GM19455 (cell line): ENCODE results near the gene CNTD1.
"Not testable (repeated sequence)": the region's sequence is repeated elsewhere in the genome, so short reads cannot be mapped to it uniquely, and the experiment has no call there.

Source experiments
- ATAC-seq: cut with Tn5 transposase; IDR thresholded peaks from one replicate; pipeline ENCODE4 v1.9.1; 2021; ENCODE audit not compliant: unreplicated experiment

The CNTD1 gene

DNA sequence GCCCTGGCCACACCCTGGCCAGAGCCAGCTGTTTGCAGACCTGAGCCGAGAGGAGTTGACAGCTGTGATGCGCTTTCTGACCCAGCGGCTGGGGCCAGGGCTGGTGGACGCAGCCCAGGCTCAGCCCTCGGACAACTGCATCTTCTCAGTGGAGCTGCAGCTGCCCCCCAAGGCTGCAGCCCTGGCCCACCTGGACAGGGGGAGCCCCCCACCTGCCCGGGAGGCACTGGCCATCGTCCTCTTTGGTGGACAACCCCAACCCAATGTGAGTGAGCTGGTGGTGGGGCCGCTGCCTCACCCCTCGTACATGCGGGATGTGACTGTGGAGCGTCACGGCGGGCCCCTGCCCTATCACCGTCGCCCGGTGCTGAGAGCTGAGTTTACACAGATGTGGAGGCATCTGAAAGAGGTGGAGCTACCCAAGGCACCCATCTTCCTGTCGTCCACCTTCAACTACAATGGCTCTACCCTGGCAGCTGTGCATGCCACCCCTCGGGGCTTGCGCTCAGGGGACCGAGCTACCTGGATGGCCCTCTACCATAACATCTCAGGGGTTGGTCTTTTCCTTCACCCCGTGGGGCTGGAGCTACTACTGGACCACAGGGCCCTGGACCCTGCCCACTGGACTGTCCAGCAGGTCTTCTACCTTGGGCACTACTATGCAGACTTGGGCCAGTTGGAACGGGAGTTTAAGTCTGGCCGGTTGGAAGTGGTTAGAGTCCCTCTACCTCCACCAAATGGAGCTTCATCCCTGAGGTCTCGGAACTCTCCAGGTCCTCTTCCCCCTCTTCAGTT lies 46.3 kb downstream of the CNTD1 start:
- ATAC-seq: no peak

DNA sequence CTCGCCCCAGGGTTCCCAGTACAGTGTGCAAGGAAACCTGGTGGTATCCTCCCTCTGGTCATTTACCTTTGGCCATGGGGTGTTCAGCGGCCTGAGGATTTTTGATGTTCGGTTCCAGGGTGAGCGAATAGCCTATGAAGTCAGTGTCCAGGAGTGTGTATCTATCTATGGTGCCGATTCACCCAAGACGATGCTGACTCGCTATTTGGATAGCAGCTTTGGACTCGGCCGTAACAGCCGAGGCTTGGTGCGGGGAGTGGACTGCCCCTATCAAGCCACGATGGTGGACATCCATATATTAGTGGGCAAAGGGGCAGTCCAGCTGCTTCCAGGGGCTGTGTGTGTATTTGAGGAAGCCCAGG lies 46.9 kb downstream of the CNTD1 start:
- ATAC-seq: no peak

DNA sequence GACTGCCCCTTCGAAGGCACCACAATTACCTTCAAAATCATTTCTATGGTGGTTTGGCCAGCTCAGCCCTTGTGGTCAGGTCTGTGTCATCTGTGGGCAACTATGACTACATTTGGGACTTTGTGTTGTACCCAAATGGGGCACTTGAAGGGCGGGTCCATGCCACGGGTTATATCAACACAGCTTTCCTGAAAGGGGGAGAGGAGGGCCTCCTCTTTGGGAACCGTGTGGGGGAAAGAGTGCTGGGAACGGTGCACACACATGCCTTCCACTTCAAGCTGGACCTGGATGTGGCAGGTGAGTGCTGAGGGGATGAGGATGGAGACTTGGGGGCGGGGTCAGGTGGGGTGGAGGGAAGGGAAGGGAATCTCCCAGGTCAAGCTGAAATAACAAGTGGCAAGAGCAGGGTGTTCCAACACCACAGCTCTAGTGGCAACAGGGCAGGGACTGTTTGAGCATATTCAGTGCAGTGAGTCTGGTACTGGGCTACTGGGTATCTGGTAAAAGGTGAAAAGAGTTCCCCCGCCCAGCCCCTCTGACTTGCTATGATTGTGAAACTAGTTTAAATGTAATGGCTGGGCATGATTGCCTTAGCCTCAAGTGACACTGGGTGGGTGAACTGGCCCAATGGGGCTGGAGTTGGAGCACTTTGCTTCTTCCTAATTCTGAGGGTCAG lies 47.4 kb downstream of the CNTD1 start:
- ATAC-seq: no peak

DNA sequence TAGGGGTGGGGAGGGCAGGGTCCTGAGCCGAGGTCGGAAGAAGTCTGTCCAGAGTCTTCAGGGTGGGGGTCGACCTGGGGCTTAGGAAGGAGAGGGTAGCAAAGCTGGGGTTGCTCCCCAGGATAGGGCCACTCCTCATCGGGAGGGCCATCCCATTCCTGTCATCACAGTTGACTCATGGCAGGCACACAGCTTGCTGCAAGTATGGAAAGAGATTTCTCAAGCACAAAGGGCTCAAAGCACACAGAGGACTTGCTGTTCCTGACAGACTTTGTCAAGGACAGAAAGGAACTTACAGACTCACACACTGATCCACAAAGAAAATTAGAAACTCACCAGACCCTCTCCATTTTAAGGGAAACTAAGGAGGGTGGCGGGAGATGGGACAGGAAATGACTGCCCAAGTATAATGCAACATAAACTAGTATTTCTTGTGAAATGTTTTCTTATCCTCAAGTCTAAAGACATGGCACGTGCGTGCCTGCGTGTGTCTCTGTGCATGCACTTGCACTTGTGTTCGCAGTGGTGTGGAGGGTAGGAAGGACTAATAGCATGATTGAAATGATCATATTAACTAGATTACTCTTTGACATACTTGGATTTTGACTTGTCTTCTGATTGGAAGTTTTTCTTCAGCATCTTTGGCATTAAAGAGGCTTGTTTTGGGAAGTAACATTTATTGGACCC lies 48.1 kb downstream of the CNTD1 start:
- ATAC-seq: no peak

DNA sequence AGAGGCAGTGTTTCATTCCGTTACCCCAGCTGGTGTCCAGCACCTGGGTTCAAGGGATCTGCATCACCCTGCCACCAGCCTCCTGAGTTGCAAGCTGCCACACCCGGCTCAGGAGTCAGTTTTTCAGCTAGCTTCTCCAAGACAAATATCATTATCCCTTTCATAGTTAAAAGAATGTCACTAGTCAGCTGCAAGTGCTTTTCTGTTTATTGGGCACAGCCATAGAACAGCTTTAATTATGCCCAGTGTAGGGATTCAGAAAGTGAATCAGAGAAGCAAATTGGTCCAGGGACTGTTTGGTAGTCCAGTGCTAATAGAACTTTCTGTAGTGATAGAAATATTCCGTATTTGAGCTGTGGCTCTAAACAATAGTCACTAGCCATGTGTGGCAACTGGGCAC lies 49.4 kb downstream of the CNTD1 start:
- ATAC-seq: no peak

DNA sequence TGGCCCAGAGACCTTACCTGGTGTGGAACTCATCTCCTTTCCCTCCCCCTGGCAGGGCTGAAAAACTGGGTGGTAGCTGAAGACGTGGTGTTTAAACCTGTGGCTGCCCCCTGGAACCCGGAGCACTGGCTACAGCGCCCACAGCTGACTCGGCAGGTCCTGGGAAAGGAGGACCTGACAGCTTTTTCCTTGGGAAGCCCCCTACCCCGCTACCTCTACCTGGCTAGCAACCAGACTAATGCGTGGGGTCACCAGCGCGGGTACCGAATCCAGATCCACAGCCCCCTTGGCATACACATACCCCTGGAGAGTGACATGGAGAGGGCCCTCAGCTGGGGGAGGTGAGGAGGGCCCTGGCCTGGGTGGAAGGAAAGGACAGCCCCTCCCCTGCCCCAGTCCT lies 50.4 kb downstream of the CNTD1 start:
- ATAC-seq: no peak

DNA sequence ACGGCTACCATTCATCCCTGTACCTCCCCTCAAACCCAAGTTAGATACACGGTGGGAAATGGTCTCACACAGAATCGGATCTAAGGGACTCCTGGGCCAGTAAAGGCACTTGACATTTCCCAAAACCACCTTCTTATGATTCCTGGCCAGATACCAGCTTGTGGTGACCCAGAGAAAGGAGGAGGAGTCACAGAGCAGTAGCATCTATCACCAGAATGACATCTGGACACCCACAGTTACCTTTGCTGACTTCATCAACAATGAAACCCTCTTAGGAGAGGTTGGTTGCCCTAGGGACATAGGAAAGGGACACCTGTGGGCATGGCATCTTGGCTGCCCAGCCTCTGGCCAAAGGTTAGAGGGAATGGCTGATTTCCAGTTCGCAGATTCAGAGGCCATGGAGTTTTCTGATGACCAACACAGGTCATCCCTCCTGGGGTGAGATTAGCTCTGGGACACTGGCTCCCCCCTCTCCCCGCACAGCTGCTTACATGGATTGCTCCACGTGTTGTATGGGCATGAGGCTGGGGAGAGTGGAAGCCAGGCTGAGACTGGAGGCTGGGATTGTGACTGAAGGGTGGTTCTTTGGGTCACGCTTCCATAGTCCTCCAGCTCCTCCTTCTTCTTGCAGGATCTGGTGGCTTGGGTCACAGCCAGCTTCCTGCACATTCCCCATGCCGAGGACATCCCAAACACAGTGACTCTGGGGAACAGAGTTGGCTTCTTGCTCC lies 51.0 kb downstream of the CNTD1 start:
- no peak for ATAC-seq

DNA sequence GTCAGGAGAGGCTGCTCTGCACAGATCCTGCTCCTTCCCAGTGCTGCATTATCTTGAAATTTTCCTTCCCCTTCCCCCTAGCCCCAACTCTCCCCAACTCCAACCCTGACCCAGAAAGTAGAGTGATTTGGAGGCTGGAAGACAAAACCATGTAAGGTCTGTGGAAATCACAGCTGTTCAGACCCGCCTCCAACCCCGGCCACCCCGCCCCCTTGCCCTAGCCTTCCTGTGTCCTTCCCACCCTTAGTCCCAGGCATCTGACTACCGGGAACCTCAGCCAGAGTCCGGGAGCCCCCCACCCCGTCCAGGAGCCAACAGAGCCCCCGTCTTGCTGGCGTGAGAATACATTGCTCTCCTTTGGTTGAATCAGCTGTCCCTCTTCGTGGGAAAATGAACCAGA lies 52.3 kb downstream of the CNTD1 start, which contains the start of gene AOC3:
AOC3 (plus strand) TSS at position 246 of the 400 bp plus-strand sequence; CDS start at position 391, 145 bp downstream.
- no peak for ATAC-seq

DNA sequence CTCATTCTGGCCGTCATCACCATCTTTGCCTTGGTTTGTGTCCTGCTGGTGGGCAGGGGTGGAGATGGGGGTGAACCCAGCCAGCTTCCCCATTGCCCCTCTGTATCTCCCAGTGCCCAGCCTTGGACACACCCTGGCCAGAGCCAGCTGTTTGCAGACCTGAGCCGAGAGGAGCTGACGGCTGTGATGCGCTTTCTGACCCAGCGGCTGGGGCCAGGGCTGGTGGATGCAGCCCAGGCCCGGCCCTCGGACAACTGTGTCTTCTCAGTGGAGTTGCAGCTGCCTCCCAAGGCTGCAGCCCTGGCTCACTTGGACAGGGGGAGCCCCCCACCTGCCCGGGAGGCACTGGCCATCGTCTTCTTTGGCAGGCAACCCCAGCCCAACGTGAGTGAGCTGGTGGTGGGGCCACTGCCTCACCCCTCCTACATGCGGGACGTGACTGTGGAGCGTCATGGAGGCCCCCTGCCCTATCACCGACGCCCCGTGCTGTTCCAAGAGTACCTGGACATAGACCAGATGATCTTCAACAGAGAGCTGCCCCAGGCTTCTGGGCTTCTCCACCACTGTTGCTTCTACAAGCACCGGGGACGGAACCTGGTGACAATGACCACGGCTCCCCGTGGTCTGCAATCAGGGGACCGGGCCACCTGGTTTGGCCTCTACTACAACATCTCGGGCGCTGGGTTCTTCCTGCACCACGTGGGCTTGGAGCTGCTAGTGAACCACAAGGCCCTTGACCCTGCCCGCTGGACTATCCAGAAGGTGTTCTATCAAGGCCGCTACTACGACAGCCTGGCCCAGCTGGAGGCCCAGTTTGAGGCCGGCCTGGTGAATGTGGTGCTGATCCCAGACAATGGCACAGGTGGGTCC lies 52.9 kb downstream of the CNTD1 start:
- not testable (repeated sequence) for ATAC-seq

DNA sequence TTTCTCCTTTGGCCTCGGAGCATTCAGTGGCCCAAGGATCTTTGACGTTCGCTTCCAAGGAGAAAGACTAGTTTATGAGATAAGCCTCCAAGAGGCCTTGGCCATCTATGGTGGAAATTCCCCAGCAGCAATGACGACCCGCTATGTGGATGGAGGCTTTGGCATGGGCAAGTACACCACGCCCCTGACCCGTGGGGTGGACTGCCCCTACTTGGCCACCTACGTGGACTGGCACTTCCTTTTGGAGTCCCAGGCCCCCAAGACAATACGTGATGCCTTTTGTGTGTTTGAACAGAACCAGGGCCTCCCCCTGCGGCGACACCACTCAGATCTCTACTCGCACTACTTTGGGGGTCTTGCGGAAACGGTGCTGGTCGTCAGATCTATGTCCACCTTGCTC lies 53.7 kb downstream of the CNTD1 start:
- ATAC-seq: no peak

DNA sequence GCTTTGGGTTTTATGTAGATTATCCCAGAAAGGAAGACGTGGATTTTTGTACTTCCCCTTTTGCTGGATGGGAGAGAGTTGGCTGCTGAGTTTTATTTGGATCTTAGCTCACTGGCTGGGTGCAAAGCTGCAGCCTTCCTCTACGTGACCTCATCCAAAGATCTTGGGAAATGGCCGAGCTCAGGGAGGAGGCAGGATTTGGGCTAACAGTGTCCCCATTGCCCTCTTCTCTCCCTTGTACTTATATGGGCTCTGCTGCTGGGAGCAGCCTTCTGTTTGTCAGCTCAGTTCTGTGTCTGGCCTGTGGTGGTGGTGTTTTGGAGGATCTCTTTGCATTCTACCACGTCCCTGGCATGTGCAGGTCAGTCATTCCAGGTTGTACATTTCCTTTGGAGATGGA lies 54.3 kb downstream of the CNTD1 start:
- ATAC-seq: no peak

DNA sequence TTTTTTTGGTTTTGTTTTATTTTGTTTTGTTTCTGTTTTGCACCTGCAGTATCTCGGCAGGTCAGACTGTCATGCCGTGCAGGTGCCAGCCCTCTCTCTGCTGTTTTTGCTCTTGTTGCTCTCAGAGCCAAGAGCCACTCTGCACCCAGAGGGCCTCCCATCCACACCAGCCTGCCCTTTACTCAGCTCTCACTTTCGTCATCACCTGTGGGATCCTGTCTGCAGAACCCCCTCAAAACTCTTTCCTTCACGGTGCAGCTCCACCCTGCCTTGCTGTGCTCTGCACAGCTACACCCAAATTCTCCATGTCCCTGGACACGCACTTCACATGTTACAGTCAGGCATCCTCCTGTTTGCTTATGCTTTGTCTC lies 54.9 kb downstream of the CNTD1 start:
- no peak for ATAC-seq

DNA sequence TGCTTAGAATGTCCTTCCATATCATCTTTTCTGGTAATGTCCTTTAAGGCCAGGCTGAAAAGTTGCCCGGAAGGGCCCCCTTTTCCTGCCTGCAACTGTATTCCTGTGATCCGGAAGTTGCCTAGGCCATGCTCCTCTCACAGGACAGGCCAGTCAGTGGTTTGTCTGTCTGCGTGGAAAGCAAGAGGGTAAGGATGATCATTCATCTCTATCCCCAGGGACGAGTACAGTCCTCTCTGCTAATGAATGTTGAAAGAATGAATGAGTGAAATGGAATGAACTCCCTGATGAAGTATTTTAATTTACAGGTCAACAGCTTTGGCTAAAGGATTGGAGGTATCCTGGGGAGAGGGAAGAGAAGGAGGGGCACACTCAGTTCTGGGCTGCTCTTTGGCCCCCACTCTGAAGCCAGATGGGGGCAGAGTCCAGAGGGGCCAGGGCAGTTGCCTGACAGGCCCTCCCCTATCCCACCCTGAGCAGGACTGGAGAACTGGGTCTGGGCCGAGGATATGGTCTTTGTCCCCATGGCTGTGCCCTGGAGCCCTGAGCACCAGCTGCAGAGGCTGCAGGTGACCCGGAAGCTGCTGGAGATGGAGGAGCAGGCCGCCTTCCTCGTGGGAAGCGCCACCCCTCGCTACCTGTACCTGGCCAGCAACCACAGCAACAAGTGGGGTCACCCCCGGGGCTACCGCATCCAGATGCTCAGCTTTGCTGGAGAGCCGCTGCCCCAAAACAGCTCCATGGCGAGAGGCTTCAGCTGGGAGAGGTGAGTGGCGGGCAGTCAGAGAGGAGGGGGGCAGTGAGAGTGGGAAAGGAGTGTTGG lies 55.5 kb downstream of the CNTD1 start:
- ATAC-seq: no peak

DNA sequence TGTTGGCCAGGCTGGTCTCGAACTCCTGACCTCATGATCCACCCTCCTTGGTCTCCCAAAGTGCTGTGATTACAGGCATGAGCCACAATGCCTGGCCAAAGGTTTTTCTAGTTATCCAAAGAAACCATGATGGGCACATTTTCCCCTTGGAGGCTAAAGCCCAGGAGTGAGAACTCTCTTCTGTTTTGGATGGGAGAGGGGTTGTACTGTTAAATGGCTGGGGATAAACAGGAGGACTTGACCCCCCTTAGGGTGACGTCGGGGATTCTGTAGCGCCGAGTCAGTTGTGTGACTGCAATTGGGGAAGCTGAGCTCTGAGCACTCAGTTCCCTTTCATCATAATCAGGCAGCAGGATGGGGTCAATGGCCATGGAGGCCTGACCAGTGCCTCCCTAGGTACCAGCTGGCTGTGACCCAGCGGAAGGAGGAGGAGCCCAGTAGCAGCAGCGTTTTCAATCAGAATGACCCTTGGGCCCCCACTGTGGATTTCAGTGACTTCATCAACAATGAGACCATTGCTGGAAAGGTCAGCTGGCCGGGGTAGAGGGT lies 56.5 kb downstream of the CNTD1 start:
- no peak for ATAC-seq

DNA sequence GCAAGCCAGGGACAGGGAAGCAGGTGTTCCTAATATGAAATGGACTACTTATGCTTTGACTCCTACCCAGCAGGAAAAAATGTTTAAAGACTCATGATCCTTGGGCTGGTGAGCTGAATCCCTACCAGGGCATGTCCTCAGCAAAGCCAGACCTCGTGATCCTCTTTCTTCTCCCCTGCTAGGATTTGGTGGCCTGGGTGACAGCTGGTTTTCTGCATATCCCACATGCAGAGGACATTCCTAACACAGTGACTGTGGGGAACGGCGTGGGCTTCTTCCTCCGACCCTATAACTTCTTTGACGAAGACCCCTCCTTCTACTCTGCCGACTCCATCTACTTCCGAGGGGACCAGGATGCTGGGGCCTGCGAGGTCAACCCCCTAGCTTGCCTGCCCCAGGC lies 57.4 kb downstream of the CNTD1 start:
- ATAC-seq: not testable (repeated sequence)

DNA sequence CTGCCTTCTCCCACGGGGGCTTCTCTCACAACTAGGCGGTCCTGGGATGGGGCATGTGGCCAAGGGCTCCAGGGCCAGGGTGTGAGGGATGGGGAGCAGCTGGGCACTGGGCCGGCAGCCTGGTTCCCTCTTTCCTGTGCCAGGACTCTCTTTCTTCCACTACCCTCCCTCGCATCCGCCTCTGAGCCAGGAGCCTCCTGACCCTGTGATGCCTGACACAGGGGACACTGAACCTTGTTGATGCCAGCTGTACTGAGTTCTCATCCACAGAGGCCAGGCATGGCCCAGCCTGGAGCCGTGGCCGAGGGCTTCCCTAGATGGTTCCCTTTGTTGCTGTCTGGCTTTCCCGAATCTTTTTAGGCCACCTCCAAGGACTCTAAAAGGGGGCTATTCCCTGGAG lies 57.9 kb downstream of the CNTD1 start:
- not testable (repeated sequence) for ATAC-seq

DNA sequence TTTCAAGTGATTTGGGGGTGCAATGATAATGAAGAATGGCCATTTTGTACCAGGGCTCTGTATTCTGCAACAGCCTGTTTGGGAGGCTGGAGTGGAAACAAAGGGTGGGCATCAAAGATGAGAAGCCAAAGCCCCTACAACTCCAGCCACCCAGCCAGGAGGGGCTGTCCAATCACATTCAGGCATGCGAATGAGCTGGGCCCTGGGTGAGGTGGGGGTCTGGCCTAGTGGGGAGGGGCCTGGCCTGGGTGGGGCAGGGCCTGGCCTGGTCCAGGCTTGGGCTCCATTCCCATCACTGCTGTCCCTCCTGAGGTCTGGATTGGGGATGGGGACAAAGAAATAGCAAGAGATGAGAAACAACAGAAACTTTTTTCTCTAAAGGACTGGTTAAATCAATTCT lies 58.7 kb downstream of the CNTD1 start:
- no peak for ATAC-seq
